HG03095 (cell line): ENCODE data around the gene TMCO2.
"Not testable (repeated sequence)": the region's sequence is repeated elsewhere in the genome, so short reads cannot be mapped to it uniquely, and the experiment has no call there.

Experiments used
- ATAC-seq: cut with Tn5 transposase; IDR thresholded peaks from one replicate; pipeline ENCODE4 v1.9.1; 2021; ENCODE audit warnings: moderate library complexity; ENCODE audit not compliant: unreplicated experiment

TMCO2 gene

GRCh38 chr1:40247655-40248054 lies at the start of gene TMCO2:
TSS of gene TMCO2 (plus strand) at chr1:40247937. CDS start at chr1:40247994, 57 bp downstream.
- ATAC-seq, result no peak

- no peak for ATAC-seq
Measured at GRCh38 chr1:40199126-40199525, 48.6 kb upstream of the TMCO2 start.

GRCh38 chr1:40204856-40205255 lies 42.9 kb upstream of the TMCO2 start:
- ATAC-seq, result no peak

GRCh38 chr1:40210511-40211204 lies 37.1 kb upstream of the TMCO2 start:
- no peak for ATAC-seq

GRCh38 chr1:40218333-40218732 lies 29.4 kb upstream of the TMCO2 start:
- ATAC-seq, result no peak

GRCh38 chr1:40221471-40221905 lies 26.2 kb upstream of the TMCO2 start:
- ATAC-seq, result not testable (repeated sequence)

GRCh38 chr1:40221977-40222772 lies 25.6 kb upstream of the TMCO2 start:
- ATAC-seq, result no peak

GRCh38 chr1:40224040-40224439 lies 23.7 kb upstream of the TMCO2 start:
- no peak for ATAC-seq

GRCh38 chr1:40226192-40226591 lies 21.5 kb upstream of the TMCO2 start:
- ATAC-seq, result no peak

- ATAC-seq, result peak; percentile 77
Measured at GRCh38 chr1:40232444-40232843, 15.3 kb upstream of the TMCO2 start.

- ATAC-seq, result no peak
Measured at GRCh38 chr1:40239626-40240025, 8.1 kb upstream of the TMCO2 start.

GRCh38 chr1:40240390-40240789 lies 7.3 kb upstream of the TMCO2 start:
- no peak for ATAC-seq

- peak; percentile 12 for ATAC-seq
Measured at GRCh38 chr1:40241362-40241761, 6.4 kb upstream of the TMCO2 start.

- no peak for ATAC-seq
Measured at GRCh38 chr1:40243351-40243750, 4.4 kb upstream of the TMCO2 start.

GRCh38 chr1:40244138-40244744 lies 3.5 kb upstream of the TMCO2 start:
- ATAC-seq, result no peak

- ATAC-seq, result no peak
Measured at GRCh38 chr1:40245686-40246085, 2.1 kb upstream of the TMCO2 start.

GRCh38 chr1:40248412-40248811 lies 675 bp downstream of the TMCO2 start:
- no peak for ATAC-seq

- no peak for ATAC-seq
Measured at GRCh38 chr1:40251456-40251855, 3.7 kb downstream of the TMCO2 start.

GRCh38 chr1:40252601-40253000 lies 4.9 kb downstream of the TMCO2 start:
- ATAC-seq, result no peak

GRCh38 chr1:40255231-40255630 lies 7.5 kb downstream of the TMCO2 start:
- no peak for ATAC-seq

GRCh38 chr1:40256401-40257084 lies 8.8 kb downstream of the TMCO2 start:
- ATAC-seq, result no peak
